Breast epithelium (tissue), 3 donors: ENCODE measurements around the gene ABHD14A.

Experiments
- CTCF ChIP-seq, 3 donors: fragments of 450-650 bp; IDR thresholded peaks; one replicate each; pipeline ENCODE4 v1.5.1; 2016 to 2017; ENCODE audit warnings: antibody characterized with exemption in 3 of 3, mild to moderate bottlenecking in 3 of 3, moderate library complexity in 3 of 3
- POLR2A ChIP-seq: fragments of 450-650 bp; IDR thresholded peaks from one replicate; pipeline ENCODE4 v1.6.1; 2016; ENCODE audit warnings: antibody characterized with exemption, mild to moderate bottlenecking, moderate library complexity
- POLR2AphosphoS5 ChIP-seq, 3 donors: sonication (generic); formaldehyde crosslinking; IDR thresholded peaks; one replicate each; pipeline ENCODE4 v1.6.1; 2017; ENCODE audit warnings: antibody characterized with exemption in 3 of 3

- no peak for TF ChIP-seq CTCF (IDR thresholded peaks at IDR 0.05)
- no peak for TF ChIP-seq POLR2A
- TF ChIP-seq POLR2AphosphoS5 (IDR thresholded peaks at IDR 0.05) = no peak
Observed at GRCh38 chr3:51999846-52000245, 25.0 kb downstream of the ABHD14A start.
